B cell (primary cell): ENCODE results near the gene TRAFD1. TPM values are rescaled to one million over a fixed set of nuclear protein-coding genes. Genes with fewer than 3 reads are reported as not detected.

ENCODE experiments used
- ATAC-seq: fragments of 200-7000 bp; cut with Tn5 transposase; one replicate; pipeline ENCODE4 v1.10.0; 2021; ENCODE audit warnings: low read depth, mild to moderate bottlenecking, moderate number of reproducible peaks, moderate library complexity
- CTCF ChIA-PET: fragments of 350-600 bp; sonication (Branson Sonifier 250); formaldehyde crosslinking; loops from one replicate; lab custom pipeline; 2021; ENCODE audit warnings: antibody characterized with exemption, inconsistent platforms; lab: Charles Lee
- POLR2A ChIA-PET: fragments of 350-600 bp; sonication (Branson Sonifier 250); formaldehyde crosslinking; loops from one replicate; lab custom pipeline; 2021; ENCODE audit warnings: antibody characterized with exemption; lab: Charles Lee
- DNase-seq: peaks from one replicate; pipeline ENCODE4 v3.0.0; 2013
- H2AFZ ChIP-seq: 2 replicates; pipeline ENCODE4 v1.6.1; 2012; ENCODE audit warnings: mild to moderate bottlenecking, low read depth, low read length; ENCODE audit not compliant: insufficient read depth, poor library complexity, severe bottlenecking
- H3K27ac ChIP-seq, 2 donors: 1 replicate in 1 of 2; 2 replicates in 1 of 2; pipeline ENCODE4 v1.5.1; 2012 to 2013; ENCODE audit warnings: low read length in 2 of 2, mild to moderate bottlenecking in 2 of 2, moderate library complexity in 1 of 2
- H3K27me3 ChIP-seq, 4 experiments: fragments of 200-600 bp in 1 of 4; sonication (generic) in 1 of 4; replicated peaks in 1 of 4; 1 replicate in 2 of 4; 2 replicates in 2 of 4; pipeline versions ENCODE4 v1.6.1 to v1.7.0; 2013 to 2016; ENCODE audit warnings: low read length in 3 of 4, mild to moderate bottlenecking in 2 of 4, mixed read lengths in 1 of 4, moderate library complexity in 1 of 4; ENCODE audit not compliant: insufficient read depth in 4 of 4, control insufficient read depth in 3 of 4; ENCODE audit errors: control extremely low read depth in 1 of 4
- H3K36me3 ChIP-seq, 2 experiments: replicated peaks in 1 of 2; 1 replicate in 1 of 2; 2 replicates in 1 of 2; pipeline versions ENCODE4 v1.6.1 to v1.7.1; 2013; ENCODE audit warnings: low read length in 1 of 2; ENCODE audit not compliant: insufficient read depth in 2 of 2, control insufficient read depth in 1 of 2; ENCODE audit errors: control extremely low read depth in 1 of 2, extremely low read depth in 1 of 2
- H3K4me1 ChIP-seq, 2 donors: fragments of 200-600 bp in 1 of 2; sonication (generic) in 1 of 2; 1 replicate in 1 of 2; 2 replicates in 1 of 2; pipeline versions ENCODE4 v1.5.1 to v1.6.1; 2013 to 2017; ENCODE audit warnings: low read length in 2 of 2; ENCODE audit not compliant: control insufficient read depth in 2 of 2, insufficient read depth in 2 of 2
- H3K4me2 ChIP-seq: replicated peaks from 2 replicates; pipeline ENCODE3; 2012; ENCODE audit warnings: mild to moderate bottlenecking, low read depth, low read length; ENCODE audit not compliant: poor library complexity, severe bottlenecking
- H3K4me3 ChIP-seq, 5 experiments: fragments of 200-600 bp in 1 of 5; sonication (generic) in 1 of 5; 1 replicate in 3 of 5; 2 replicates in 2 of 5; pipeline versions ENCODE4 v1.5.1 to v1.7.0; 2011 to 2016; ENCODE audit warnings: low read length in 4 of 5, mild to moderate bottlenecking in 4 of 5, low read depth in 2 of 5, control low read depth in 1 of 5, moderate library complexity in 1 of 5; ENCODE audit not compliant: insufficient read depth in 1 of 5; ENCODE audit errors: control extremely low read depth in 1 of 5, extremely low read depth in 1 of 5
- H3K79me2 ChIP-seq: fragments of 200-600 bp; sonication (generic); one replicate; pipeline ENCODE4 v1.6.0; 2016; ENCODE audit warnings: low read length; ENCODE audit not compliant: control insufficient read depth, insufficient read depth
- H3K9ac ChIP-seq: fragments of 200-600 bp; sonication (generic); 2 replicates; pipeline ENCODE4 v1.6.1; 2017; ENCODE audit warnings: mild to moderate bottlenecking, low read length, moderate library complexity
- H3K9me3 ChIP-seq, 3 donors: one replicate each; pipeline versions ENCODE4 v1.6.1 to v1.7.1; 2013; ENCODE audit warnings: low read length in 2 of 3; ENCODE audit not compliant: control insufficient read depth in 2 of 3, insufficient read depth in 1 of 3; ENCODE audit errors: control extremely low read depth in 1 of 3
- H4K20me1 ChIP-seq: 2 replicates; pipeline ENCODE4 v1.6.0; 2012; ENCODE audit warnings: mild to moderate bottlenecking, low read length; ENCODE audit not compliant: insufficient read depth, control insufficient read depth, poor library complexity, severe bottlenecking
- H3K27ac Mint-ChIP-seq: one replicate; pipeline ENCODE4 v1.8.0; 2021; ENCODE audit warnings: mixed read lengths
- H3K27me3 Mint-ChIP-seq: one replicate; pipeline ENCODE4 v1.8.0; 2021; ENCODE audit warnings: mixed read lengths
- H3K4me1 Mint-ChIP-seq: one replicate; pipeline ENCODE4 v1.8.0; 2021; ENCODE audit warnings: mixed read lengths
- H3K4me3 Mint-ChIP-seq: one replicate; pipeline ENCODE4 v1.8.0; 2021; ENCODE audit warnings: mixed read lengths
- H3K9me3 Mint-ChIP-seq: one replicate; pipeline ENCODE4 v1.8.0; 2022; ENCODE audit warnings: mixed read lengths; ENCODE audit not compliant: insufficient read depth
- CTCF ChIP-seq: fragments of 200-600 bp; IDR thresholded peaks from one replicate; pipeline ENCODE4 v1.8.0; 2022; ENCODE audit warnings: antibody characterized with exemption, mild to moderate bottlenecking
- EZH2 ChIP-seq: IDR thresholded peaks from 2 replicates; pipeline ENCODE4 v1.6.1; 2012; ENCODE audit warnings: borderline replicate concordance, low read depth, mild to moderate bottlenecking, moderate library complexity, low read length; ENCODE audit not compliant: insufficient read depth, poor library complexity, severe bottlenecking
- WGBS: methylation state at CpG from one replicate; pipeline ENCODE4 v1.1.5; 2013; ENCODE audit warnings: missing lambda C conversion rate; ENCODE audit not compliant: insufficient coverage; 5-methylcytosine and 5-hydroxymethylcytosine counted together
- intact Hi-C: fragments of 100-400 bp; cut with micrococcal nuclease; formaldehyde crosslinking; loops from one replicate; pipeline ENCODE4 v1.10.0; 2022
- polyA plus RNA-seq: library from polyadenylated mRNA; depleted of rRNA; stranded (reverse); fragments of >200 nt; gene quantifications from 2 replicates; pipeline ENCODE4 v1.2.3, GENCODE V29; 2012
- total RNA-seq, 2 donors: library from RNA; stranded (reverse); fragments of 120-200 nt in 1 of 2; gene quantifications; 1 replicate in 1 of 2; 2 replicates in 1 of 2; pipeline versions ENCODE4 v1.2.3 to v1.2.4, GENCODE V29; 2013 to 2022

Gene TRAFD1
- total and polyA plus RNA-seq, 2 donors (not counting 1 experiment from before 2014, with no cell fraction given) = 30.9 to 37.7 TPM

GRCh38 chr12:112183141-112184021 lies 58.0 kb downstream of the TRAFD1 start:
- peaks cover 3 to 55% of the 10 kb centered on the region in 2 experiments for H3K36me3 ChIP-seq
- no peaks in the 10 kb centered on the region for H3K27me3 Mint-ChIP-seq
- no peaks in the 10 kb centered on the region for H3K27me3 ChIP-seq
- POLR2A ChIA-PET = no interaction called here
- no peak overlapping the region for H3K4me2 ChIP-seq
- no peak overlapping the region for H3K9ac ChIP-seq
- no peaks in the 10 kb centered on the region for H4K20me1 ChIP-seq
- H3K79me2 ChIP-seq = no peaks in the 10 kb centered on the region
- DNase-seq = no peak
- no peaks in the 10 kb centered on the region for H3K9me3 ChIP-seq
- no peak overlapping the region for H3K4me3 ChIP-seq
- no peak overlapping the region for H2AFZ ChIP-seq
- TF ChIP-seq CTCF = no peak
- no peak for TF ChIP-seq EZH2
- no peaks in the 10 kb centered on the region for H3K9me3 Mint-ChIP-seq
- CTCF ChIA-PET = interaction anchor here (0.6 to 1.5 kb wide), 2 partner anchors 15 to 41 kb away, joined by 3 read pairs; no protein-coding TSS in a partner anchor
- ATAC-seq = no peak
- H3K27ac ChIP-seq = no peak overlapping the region
- intact Hi-C loops = no loop called here
- H3K27ac Mint-ChIP-seq = no peak overlapping the region
- H3K4me1 ChIP-seq = no peaks in the 10 kb centered on the region
- no peaks in the 10 kb centered on the region for H3K4me1 Mint-ChIP-seq
- 81% methylated on average over 7 of the region's 9 CpGs for WGBS
- H3K4me3 Mint-ChIP-seq = no peak overlapping the region
